Right lobe of liver (tissue), 6 donors: ENCODE results near the gene LILRA5. TPM values are rescaled to one million over a fixed set of nuclear protein-coding genes. Genes with fewer than 3 reads are reported as not detected.

Experiments
- ATAC-seq, 4 donors: fragments of 200-7000 bp; cut with Tn5 transposase; one replicate each; pipeline ENCODE4 v1.9.1; 2020; ENCODE audit warnings: mild to moderate bottlenecking in 4 of 4, moderate library complexity in 4 of 4
- DNase-seq, 3 donors: peaks; one replicate each; pipeline ENCODE4 v3.0.0-alpha.2; 2020
- H3K27ac ChIP-seq, 3 donors: fragments of 200-600 bp; one replicate each; pipeline ENCODE4 v1.8.0; 2022
- H3K27me3 ChIP-seq, 2 donors: fragments of 200-600 bp; one replicate each; pipeline ENCODE4 v1.8.0; 2022
- H3K36me3 ChIP-seq, 4 donors: fragments of 200-600 bp; sonication (generic) in 1 of 4; one replicate each; pipeline versions ENCODE4 v1.5.1 to v1.8.0; 2017 to 2022; ENCODE audit warnings: control low read depth in 1 of 4
- H3K4me1 ChIP-seq, 4 donors: fragments of 200-600 bp; sonication (generic) in 1 of 4; one replicate each; pipeline versions ENCODE4 v1.5.1 to v1.8.0; 2017 to 2022; ENCODE audit warnings: control low read depth in 1 of 4
- H3K4me3 ChIP-seq, 3 donors: fragments of 200-600 bp; one replicate each; pipeline ENCODE4 v1.8.0; 2022
- H3K9me3 ChIP-seq, 4 donors: fragments of 200-600 bp; sonication (generic) in 1 of 4; one replicate each; pipeline versions ENCODE4 v1.5.1 to v1.8.0; 2017 to 2022; ENCODE audit warnings: control low read depth in 1 of 4
- CTCF ChIP-seq, 4 donors: fragments of 200-600 bp in 3 of 4; fragments of 450-650 bp in 1 of 4; IDR thresholded peaks; one replicate each; pipeline versions ENCODE4 v1.5.1 to v1.8.0; 2016 to 2022; ENCODE audit warnings: antibody characterized with exemption in 4 of 4, mild to moderate bottlenecking in 2 of 4
- POLR2A ChIP-seq: fragments of 450-650 bp; IDR thresholded peaks from one replicate; pipeline ENCODE4 v1.6.1; 2017; ENCODE audit warnings: antibody characterized with exemption, mild to moderate bottlenecking
- WGBS: methylation state at CpG from one replicate; pipeline ENCODE4 v1.1.6; 2018; ENCODE audit warnings: low coverage, low lambda C conversion rate; ENCODE audit not compliant: insufficient coverage; ENCODE audit errors: missing lambda C conversion rate; 5-methylcytosine and 5-hydroxymethylcytosine counted together
- intact Hi-C, 2 donors: fragments of 100-400 bp; cut with DNase I; formaldehyde crosslinking; loops; one replicate each; pipeline versions ENCODE4 v1.11.2 to v1.14.1; 2022
- total RNA-seq, 6 experiments: library from RNA; depleted of rRNA in 2 of 6; stranded (reverse); fragments of >200 nt in 2 of 6; fragmentation: NEBNext Ultra II Directional in 3 of 6; extraction: Animal tissue kit (Norgen Biotek cat#: 25700) in 3 of 6; gene quantifications; one replicate each; pipeline versions ENCODE4 v1.1.0 to v1.2.4, GENCODE V29; 2016 to 2023
- donor health status: DM: no; HTN: yes; CAD: no.
- donor health status: DM: no; HTN: no; CAD: no.
- donor health status: DM: no; HTN: no; CAD: no.
- donor health status: DM: no; HTN: yes; CAD: no.
- donor health status: DM: no; HTN: yes; CAD: no.

LILRA5 gene
- total RNA-seq, 6 experiments from 2014 or later, result 0.98 to 4.3 (median 1.9) TPM

- TF ChIP-seq CTCF (IDR thresholded peaks at IDR 0.05), result no peak
- TF ChIP-seq POLR2A, result no peak
- intact Hi-C loops, result no loop called here
- Histone ChIP-seq H3K9me3 (no peaks in the 10 kb centered on the region), H3K27me3 (no peaks in the 10 kb centered on the region), H3K36me3 (no peaks in the 10 kb centered on the region), H3K4me1 (no peaks in the 10 kb centered on the region), H3K27ac (no peak overlapping the region), H3K4me3 (no peak overlapping the region)
- no peak for DNase-seq
- WGBS, result 38% methylated on average over 1 of the region's 1 CpG
- ATAC-seq, result no peak
Observed at GRCh38 chr19:54305141-54305540, 7.8 kb downstream of the LILRA5 start.

DNA sequence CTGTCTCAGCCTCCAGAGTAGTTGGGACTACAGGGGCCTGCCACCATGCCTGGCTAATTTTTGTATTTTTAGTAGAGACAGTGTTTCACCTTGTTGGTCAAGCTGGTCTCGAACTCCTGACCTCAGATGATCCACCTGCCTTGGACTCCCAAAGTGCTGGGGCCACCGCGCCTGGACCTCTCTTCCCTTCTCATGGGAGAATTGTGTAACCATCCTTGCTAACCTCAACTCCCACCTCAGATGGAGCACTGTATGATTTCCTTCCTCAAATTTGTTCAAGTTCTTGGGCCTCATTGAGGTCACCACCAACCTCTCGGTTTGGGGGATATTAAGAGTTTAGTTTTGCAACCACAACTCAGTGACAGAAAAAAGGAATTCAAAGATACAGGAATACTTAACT lies 10.7 kb downstream of the LILRA5 start:
- no peaks in the 10 kb centered on the region for H3K9me3 ChIP-seq
- no peak overlapping the region for H3K27ac ChIP-seq
- H3K36me3 ChIP-seq, result no peaks in the 10 kb centered on the region
- H3K27me3 ChIP-seq, result no peaks in the 10 kb centered on the region
- intact Hi-C loops, result no loop called here
- DNase-seq (no peak), ATAC-seq (peak; percentile 28 to 38 (median 34))
- WGBS, result 25% methylated on average over 4 of the region's 4 CpGs
- TF ChIP-seq CTCF (IDR thresholded peaks at IDR 0.05) (no peak), POLR2A (no peak)
- H3K4me3 ChIP-seq, result no peak overlapping the region
- H3K4me1 ChIP-seq, result no peaks in the 10 kb centered on the region

DNA sequence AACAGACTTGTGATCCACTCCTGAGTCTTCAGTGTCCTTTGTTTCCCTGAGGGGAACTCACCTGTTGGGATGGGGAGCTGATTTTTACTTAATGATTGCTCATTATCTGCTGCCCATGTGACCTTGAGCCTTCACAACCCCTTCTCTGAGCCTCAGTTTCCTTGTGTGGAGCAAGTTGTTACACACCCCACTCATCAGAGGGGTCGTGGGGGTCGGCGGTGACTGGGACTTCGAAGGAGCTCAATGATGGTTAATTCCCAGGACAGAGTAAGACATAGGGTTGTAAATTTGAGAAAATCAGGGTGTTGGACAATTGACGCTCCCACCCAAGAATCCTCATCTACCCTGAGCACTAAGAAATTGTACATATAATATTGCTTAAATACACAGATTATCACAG lies 13.5 kb downstream of the LILRA5 start:
- H3K27me3 ChIP-seq, result no peaks in the 10 kb centered on the region
- H3K27ac ChIP-seq, result no peak overlapping the region
- ATAC-seq, result no peak
- WGBS, result 56% methylated on average over 5 of the region's 5 CpGs
- DNase-seq, result no peak
- H3K4me1 ChIP-seq, result no peaks in the 10 kb centered on the region
- TF ChIP-seq CTCF (IDR thresholded peaks at IDR 0.05) (no peak), POLR2A (no peak)
- H3K9me3 ChIP-seq, result no peaks in the 10 kb centered on the region
- intact Hi-C loops, result no loop called here
- no peaks in the 10 kb centered on the region for H3K36me3 ChIP-seq
- no peak overlapping the region for H3K4me3 ChIP-seq

DNA sequence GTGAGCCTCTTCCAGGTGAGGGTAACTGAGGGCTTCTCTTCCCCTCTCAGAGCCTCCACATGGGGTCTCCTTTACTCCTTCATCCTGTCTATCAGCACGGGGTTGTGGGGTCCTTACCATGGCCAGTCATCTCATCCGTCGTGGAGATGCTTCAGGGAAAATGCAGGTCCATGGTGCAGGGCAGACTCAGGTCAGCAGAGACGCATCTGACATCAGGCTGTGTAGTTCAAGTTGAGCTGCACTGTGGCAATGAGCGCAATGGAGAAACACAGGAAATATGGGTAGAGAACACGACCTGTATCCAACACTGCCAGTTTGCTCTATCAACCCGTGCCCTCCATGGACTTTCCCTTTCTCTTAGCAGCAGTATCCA lies 13.9 kb downstream of the LILRA5 start:
- WGBS, result 36% methylated on average over 7 of the region's 7 CpGs
- Histone ChIP-seq H3K9me3 (no peaks in the 10 kb centered on the region), H3K27me3 (no peaks in the 10 kb centered on the region), H3K4me3 (no peak overlapping the region), H3K27ac (no peak overlapping the region), H3K4me1 (no peaks in the 10 kb centered on the region), H3K36me3 (no peaks in the 10 kb centered on the region)
- TF ChIP-seq POLR2A (no peak), CTCF (IDR thresholded peaks at IDR 0.05) (no peak)
- intact Hi-C loops, result no loop called here
- ATAC-seq (no peak), DNase-seq (no peak)
